ENCODE results near the gene FXYD5. TPM values are rescaled to one million over a fixed set of nuclear protein-coding genes. Genes with fewer than 3 reads are reported as not detected.

Gene FXYD5
- total and polyA plus RNA-seq, 9 of the 15 experiments (the other 6 are each of a cell fraction or from before 2014, with no cell fraction given), result 104 to 537 (median 174) TPM

DNA sequence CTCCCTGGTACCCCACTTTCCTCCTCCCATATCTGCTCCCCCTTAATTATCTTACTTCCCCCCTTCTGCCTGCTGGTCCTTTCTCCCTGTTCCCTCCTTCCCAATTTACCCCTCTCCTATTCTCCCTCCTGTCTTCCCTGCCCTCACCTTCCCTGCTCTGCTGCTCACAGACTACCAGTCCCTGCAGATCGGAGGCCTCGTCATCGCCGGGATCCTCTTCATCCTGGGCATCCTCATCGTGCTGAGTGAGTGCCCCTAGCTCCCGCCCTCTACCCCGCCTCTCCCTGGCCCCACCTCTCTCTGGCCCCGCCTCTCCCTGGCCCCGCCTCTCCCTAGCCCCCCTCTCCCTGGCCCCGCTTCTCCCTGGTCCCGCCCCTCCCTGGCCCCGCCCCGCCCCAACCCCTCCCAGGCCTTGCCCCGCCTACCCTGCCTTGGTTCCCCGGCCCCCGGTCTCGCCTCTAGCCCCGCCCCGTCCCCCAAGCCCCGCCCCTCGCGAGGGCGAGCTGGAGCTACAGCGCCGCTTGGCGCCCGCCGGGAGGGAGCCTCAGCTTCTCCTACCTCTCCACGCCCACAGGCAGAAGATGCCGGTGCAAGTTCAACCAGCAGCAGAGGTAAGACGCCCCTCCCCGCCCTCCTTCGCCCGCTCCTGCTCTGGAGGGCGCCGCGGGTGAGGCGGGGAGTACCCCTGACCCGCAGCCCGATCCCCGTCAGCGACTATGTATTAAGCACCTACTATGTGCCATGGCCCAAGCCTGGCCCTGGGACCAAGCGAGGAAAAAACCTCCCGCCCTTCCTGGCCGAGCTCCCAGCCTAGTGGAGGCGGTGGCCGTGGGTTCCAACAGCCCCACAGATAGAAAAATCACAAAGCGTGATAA lies 13.3 kb upstream of the FXYD5 start (continued):
- no peak for TF ChIP-seq ZFP36 (IDR thresholded peaks at IDR 0.05; ENCODE audit: low read depth, low read length, partially characterized antibody)
- TF ChIP-seq SREBF1 (IDR thresholded peaks at IDR 0.05; ENCODE audit: borderline replicate concordance, low read depth, low read length), result 0 out of 2 replicates have a peak, but pooled peaks have one; percentile 22
- TF ChIP-seq ARID2 (IDR thresholded peaks at IDR 0.05), result no peak
- TF ChIP-seq, protein P1, sequence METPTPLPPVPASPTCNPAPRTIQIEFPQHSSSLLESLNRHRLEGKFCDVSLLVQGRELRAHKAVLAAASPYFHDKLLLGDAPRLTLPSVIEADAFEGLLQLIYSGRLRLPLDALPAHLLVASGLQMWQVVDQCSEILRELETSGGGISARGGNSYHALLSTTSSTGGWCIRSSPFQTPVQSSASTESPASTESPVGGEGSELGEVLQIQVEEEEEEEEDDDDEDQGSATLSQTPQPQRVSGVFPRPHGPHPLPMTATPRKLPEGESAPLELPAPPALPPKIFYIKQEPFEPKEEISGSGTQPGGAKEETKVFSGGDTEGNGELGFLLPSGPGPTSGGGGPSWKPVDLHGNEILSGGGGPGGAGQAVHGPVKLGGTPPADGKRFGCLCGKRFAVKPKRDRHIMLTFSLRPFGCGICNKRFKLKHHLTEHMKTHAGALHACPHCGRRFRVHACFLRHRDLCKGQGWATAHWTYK (CRISPR knock-in tag; IDR thresholded peaks at IDR 0.05), result 0 out of 2 replicates have a peak, but pooled peaks have one; percentile 26
- TF ChIP-seq CHD2 (IDR thresholded peaks at IDR 0.05; ENCODE audit: low read depth, low read length), result no peak
- no peak for TF ChIP-seq ELF2 (CRISPR knock-in tag; IDR thresholded peaks at IDR 0.05)
- TF ChIP-seq ZBTB7A (IDR thresholded peaks at IDR 0.05; ENCODE audit: borderline replicate concordance, control insufficient read depth, low read depth, low read length), result no peak
- TF ChIP-seq, protein P2, sequence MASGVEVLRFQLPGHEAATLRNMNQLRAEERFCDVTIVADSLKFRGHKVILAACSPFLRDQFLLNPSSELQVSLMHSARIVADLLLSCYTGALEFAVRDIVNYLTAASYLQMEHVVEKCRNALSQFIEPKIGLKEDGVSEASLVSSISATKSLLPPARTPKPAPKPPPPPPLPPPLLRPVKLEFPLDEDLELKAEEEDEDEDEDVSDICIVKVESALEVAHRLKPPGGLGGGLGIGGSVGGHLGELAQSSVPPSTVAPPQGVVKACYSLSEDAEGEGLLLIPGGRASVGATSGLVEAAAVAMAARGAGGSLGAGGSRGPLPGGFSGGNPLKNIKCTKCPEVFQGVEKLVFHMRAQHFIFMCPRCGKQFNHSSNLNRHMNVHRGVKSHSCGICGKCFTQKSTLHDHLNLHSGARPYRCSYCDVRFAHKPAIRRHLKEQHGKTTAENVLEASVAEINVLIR (CRISPR knock-in tag; IDR thresholded peaks at IDR 0.05), result no peak
- TF ChIP-seq DNMT1 (IDR thresholded peaks at IDR 0.05), result no peak
- TF ChIP-seq, protein P3, sequence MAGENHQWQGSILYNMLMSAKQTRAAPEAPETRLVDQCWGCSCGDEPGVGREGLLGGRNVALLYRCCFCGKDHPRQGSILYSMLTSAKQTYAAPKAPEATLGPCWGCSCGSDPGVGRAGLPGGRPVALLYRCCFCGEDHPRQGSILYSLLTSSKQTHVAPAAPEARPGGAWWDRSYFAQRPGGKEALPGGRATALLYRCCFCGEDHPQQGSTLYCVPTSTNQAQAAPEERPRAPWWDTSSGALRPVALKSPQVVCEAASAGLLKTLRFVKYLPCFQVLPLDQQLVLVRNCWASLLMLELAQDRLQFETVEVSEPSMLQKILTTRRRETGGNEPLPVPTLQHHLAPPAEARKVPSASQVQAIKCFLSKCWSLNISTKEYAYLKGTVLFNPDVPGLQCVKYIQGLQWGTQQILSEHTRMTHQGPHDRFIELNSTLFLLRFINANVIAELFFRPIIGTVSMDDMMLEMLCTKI (IDR thresholded peaks at IDR 0.05; ENCODE audit: partially characterized antibody), result no peak
- no peak for TF ChIP-seq HDAC6 (IDR thresholded peaks at IDR 0.05; ENCODE audit: low read depth, low read length)
- no peak for TF ChIP-seq KDM2B (CRISPR knock-in tag; IDR thresholded peaks at IDR 0.05)
- no peak for TF ChIP-seq GTF2F1 (IDR thresholded peaks at IDR 0.05; ENCODE audit: low read depth, low read length)
- TF ChIP-seq PTTG1 (tag; IDR thresholded peaks at IDR 0.05; ENCODE audit: low read depth), result no peak
- TF ChIP-seq, protein P4, sequence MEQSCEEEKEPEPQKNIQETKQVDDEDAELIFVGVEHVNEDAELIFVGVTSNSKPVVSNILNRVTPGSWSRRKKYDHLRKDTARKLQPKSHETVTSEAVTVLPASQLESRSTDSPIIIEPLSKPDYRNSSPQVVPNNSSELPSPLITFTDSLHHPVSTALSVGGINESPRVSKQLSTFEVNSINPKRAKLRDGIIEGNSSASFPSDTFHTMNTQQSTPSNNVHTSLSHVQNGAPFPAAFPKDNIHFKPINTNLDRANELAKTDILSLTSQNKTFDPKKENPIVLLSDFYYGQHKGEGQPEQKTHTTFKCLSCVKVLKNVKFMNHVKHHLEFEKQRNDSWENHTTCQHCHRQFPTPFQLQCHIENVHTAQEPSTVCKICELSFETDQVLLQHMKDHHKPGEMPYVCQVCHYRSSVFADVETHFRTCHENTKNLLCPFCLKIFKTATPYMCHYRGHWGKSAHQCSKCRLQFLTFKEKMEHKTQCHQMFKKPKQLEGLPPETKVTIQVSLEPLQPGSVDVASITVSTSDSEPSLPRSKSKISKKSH (CRISPR knock-in tag; IDR thresholded peaks at IDR 0.05), result no peak
- no peak for TF ChIP-seq POLR2AphosphoS2 (IDR thresholded peaks at IDR 0.05; ENCODE audit: low read length)
- no peak for TF ChIP-seq ZC3H4 (CRISPR knock-in tag; IDR thresholded peaks at IDR 0.05; ENCODE audit: borderline replicate concordance)
- no peak for TF ChIP-seq RBM14 (IDR thresholded peaks at IDR 0.05; ENCODE audit: borderline replicate concordance, insufficient read depth, low read depth, low read length)
